H7 (cell line): Measurements from ENCODE around the gene AURKAIP1. TPM values are rescaled to one million over a fixed set of nuclear protein-coding genes. Genes with fewer than 3 reads are reported as not detected.
A peak's percentile ranks its signal among the peaks of the same experiment; 100 is the strongest.
"Not testable (repeated sequence)": the region's sequence is repeated elsewhere in the genome, so short reads cannot be mapped to it uniquely, and the experiment has no call there.

Experiments used
- DNase-seq: peaks from one replicate; pipeline ENCODE4 v3.0.0; 2012
- H3K27me3 ChIP-seq: 2 replicates; pipeline ENCODE4 v1.6.0; 2011; ENCODE audit warnings: mild to moderate bottlenecking, low read length; ENCODE audit not compliant: control insufficient read depth, insufficient read depth
- H3K36me3 ChIP-seq: replicated peaks from 2 replicates; pipeline ENCODE4 v1.5.1; 2011; ENCODE audit warnings: low read length; ENCODE audit not compliant: control insufficient read depth, insufficient read depth
- H3K4me3 ChIP-seq: 2 replicates; pipeline ENCODE4 v1.5.1; 2011; ENCODE audit warnings: low read depth, mild to moderate bottlenecking, control low read depth, low read length, moderate library complexity; ENCODE audit not compliant: insufficient read depth
- total RNA-seq: library from RNA; depleted of rRNA; stranded (reverse); fragments of >200 nt; shearing (Covaris generic); gene quantifications from 2 replicates; pipeline ENCODE4 v1.2.3, GENCODE V29; 2014

AURKAIP1 gene
- total RNA-seq, 1 experiment from 2014 or later = 320 TPM

GRCh38 chr1:1415751-1416150 lies 40.7 kb upstream of the AURKAIP1 start:
- Histone ChIP-seq H3K36me3 (no peaks in the 10 kb centered on the region), H3K27me3 (no peaks in the 10 kb centered on the region), H3K4me3 (no peak overlapping the region)
- peak; percentile 28 for DNase-seq

- H3K36me3 ChIP-seq, H3K4me3 ChIP-seq, DNase-seq, H3K27me3 ChIP-seq: not testable (repeated sequence)
These were observed 37.4 kb upstream of the AURKAIP1 start for GRCh38 chr1:1412311-1412902.

- Histone ChIP-seq H3K4me3 (no peak overlapping the region), H3K36me3 (no peaks in the 10 kb centered on the region; the same call in 1 of the 2 replicates), H3K27me3 (no peaks in the 10 kb centered on the region)
- peak; percentile 27 for DNase-seq
These were observed 36.6 kb upstream of the AURKAIP1 start for GRCh38 chr1:1411626-1412025.

DNA sequence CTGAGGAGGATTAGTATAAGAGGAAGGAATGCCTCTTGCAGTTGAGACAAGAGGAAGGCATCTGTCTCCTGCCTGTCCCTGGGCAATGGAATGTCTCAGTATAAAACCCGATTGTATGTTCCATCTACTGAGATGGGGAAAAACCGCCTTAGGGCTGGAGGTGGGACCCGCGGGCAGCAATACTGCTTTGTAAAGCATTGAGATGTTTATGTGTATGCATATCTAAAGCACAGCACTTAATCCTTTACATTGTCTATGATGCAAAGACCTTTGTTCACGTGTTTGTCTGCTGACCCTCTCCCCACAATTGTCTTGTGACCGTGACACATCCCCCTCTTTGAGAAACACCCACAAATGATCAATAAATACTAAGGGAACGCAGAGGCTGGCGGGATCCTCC lies 35.2 kb upstream of the AURKAIP1 start:
- not testable (repeated sequence) for H3K4me3 ChIP-seq, H3K36me3 ChIP-seq, H3K27me3 ChIP-seq, DNase-seq

DNA sequence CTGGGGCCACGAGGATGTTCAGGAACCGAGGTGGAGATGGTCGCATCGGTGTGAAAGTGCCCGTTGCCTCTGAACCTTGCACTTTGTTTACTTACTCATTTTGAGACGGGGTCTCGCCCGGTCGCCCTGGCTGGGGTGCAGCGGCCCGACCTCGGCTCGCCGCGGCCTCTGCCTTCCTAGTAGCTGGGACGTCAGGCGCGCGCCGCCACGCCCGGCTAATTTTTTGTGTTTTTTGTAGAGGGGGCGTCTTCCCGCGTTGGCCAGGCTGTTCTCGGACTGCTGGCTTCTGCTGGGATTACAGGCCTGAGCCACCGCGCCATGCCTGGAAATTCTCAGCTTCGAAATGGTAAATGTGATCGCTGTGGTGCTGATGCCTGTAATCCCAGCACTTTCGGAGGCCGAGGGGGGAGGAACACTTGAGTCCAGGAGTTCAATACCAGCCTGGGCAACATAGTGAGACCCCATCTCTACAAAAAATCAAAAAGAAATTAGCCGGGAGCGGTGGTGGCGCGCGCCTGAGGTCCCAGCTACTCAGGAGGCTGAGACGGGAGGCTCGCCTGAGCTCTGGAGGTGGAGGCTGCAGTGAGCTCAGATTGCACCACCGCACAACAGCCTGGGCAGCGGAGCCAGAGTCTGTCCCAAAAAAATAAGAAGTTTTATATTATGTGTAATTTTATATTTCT lies 32.8 kb upstream of the AURKAIP1 start:
- Histone ChIP-seq H3K36me3 (peaks cover 15% of the 10 kb centered on the region), H3K4me3 (peak overlapping the region; percentile 99), H3K27me3 (no peaks in the 10 kb centered on the region)
- DNase-seq = no peak

DNA sequence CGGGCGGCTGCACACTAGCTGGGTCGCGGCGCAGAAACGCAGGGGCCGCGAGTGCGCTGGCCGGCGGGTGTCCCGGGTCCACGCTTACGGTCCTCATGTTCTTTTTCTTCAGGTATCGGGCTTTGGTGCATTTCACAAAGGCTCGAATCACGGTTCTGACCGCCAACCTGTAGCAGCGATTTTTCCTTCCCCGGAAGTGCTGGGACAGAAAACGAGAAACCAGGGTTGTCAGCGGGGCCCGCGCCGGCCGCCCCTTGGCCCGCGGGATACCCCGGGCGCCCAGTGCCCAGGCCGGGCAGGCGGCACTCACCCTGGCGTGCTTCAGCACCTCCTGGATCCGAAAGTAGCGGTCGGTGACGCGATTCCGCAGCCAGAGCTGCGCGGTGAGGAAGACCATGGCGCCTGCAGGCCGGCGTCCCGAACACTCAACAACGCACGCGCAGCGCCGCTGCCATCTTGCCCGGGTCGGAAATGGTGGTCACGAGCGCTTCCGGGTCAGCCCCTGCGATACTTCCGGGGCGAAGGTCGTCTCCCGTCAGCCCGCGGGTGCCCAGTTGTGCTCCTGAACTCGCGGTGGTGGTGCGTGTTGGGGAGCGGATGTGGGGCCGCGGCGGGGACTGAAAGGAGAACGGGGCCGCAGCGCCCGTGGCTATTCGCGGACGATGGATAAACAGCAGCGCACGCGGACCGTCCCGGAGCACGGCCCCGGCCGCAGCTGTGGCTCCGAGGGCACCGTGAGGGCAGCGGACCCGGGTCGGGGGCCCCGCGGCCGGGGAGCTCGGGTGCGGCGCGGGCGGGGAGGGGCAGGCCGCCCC lies 32.0 kb upstream of the AURKAIP1 start, which contains the start of gene MRPL20:
TSS of gene MRPL20 (minus strand) at position 473 of the 815 bp plus-strand sequence. CDS start at position 397, 76 bp downstream.
- DNase-seq = peak; percentile 97
- Histone ChIP-seq H3K4me3 (peak within 1 kb of the TSS; percentile 99), H3K36me3 (peaks cover 16% of the 10 kb centered on the region)

GRCh38 chr1:1406101-1406820 lies 31.3 kb upstream of the AURKAIP1 start:
- peaks cover 22% of the 10 kb centered on the region for H3K36me3 ChIP-seq
- no peaks in the 10 kb centered on the region for H3K27me3 ChIP-seq
- peak; percentile 67 for DNase-seq
- H3K4me3 ChIP-seq = peak overlapping the region; percentile 99

More for the DNA sequence above, 32.0 kb upstream of the AURKAIP1 start, which contains the start of gene MRPL20:
- H3K27me3 ChIP-seq = no peaks in the 10 kb centered on the region

GRCh38 chr1:1403653-1404052 lies 28.6 kb upstream of the AURKAIP1 start:
- no peaks in the 10 kb centered on the region for H3K27me3 ChIP-seq
- DNase-seq = no peak
- no peak overlapping the region for H3K4me3 ChIP-seq
- H3K36me3 ChIP-seq = peaks cover 32% of the 10 kb centered on the region

DNA sequence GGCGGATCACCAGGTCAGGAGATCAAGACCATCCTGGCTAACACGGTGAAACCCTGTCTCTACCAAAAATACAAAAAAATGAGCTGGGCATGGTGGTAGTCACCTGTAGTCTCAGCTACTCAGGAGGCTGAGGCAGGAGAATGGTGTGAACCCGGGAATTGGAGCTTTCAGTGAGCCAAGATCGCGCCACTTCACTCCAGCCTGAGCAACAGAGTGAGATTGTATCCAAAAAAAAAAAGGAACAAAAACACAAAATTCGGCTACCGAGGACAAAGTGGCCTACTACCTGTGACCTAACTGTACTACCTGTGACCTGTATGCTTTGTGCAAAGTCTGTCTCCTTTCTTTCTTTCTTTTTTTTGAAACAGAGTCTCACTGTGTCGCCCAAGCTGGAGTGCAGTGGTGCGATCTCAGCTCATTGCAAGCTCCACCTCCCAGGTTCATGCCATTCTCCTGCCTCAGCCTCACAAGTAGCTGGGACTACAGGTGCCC lies 27.9 kb upstream of the AURKAIP1 start:
- H3K4me3 ChIP-seq, H3K27me3 ChIP-seq, DNase-seq: not testable (repeated sequence)
- peaks cover 33% of the 10 kb centered on the region for H3K36me3 ChIP-seq

DNA sequence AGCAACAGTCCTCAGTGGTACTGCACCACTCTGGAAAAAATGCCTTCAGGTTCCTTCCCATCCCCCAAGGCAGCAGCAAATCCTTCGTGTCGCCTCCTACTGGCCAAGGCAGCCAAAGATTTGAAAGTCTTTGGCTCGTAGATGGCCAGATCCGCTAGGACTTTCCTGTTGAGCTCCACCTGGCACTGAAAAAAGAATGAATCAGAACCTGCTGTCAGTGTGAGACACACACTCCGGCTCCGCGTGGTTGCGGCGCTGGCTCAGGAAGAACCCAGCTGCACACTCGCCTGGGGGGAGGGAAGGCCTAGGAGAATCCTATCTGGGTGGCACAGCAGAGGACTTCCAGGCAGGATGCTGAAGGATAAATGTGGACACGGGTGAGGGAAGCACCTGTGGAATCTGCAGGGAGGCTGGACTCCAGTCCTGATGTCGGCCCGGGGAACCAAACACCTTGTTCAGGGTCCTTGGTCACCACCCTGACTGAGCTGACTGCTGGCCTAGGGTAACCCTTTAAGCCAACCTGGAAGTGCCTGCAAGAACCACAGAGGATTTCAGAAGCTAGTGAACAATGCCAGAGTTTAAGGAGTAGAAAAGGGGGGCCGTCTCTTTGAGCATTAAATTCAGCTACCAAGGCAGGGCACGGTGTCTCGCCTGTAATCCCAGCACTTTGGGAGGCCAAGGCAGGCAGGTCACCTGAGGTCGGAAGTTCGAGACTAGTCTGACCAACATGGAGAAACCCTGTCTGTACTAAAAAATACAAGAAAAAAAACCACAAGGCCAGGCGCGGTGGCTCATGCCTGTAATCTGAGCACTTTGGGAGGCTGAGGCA lies 27.3 kb upstream of the AURKAIP1 start:
- Histone ChIP-seq H3K4me3 (no peak overlapping the region), H3K36me3 (peaks cover 40% of the 10 kb centered on the region), H3K27me3 (no peaks in the 10 kb centered on the region)
- peak; percentile 88 for DNase-seq

GRCh38 chr1:1401457-1402010 lies 26.5 kb upstream of the AURKAIP1 start:
- H3K4me3 ChIP-seq = no peak overlapping the region

GRCh38 chr1:1400576-1401456 lies 25.8 kb upstream of the AURKAIP1 start:
- peaks cover 44% of the 10 kb centered on the region for H3K36me3 ChIP-seq
- DNase-seq = peak; percentile 32

More at GRCh38 chr1:1401457-1402010, 26.5 kb upstream of the AURKAIP1 start:
- no peak for DNase-seq
- Histone ChIP-seq H3K36me3 (peaks cover 44% of the 10 kb centered on the region), H3K27me3 (no peaks in the 10 kb centered on the region)

More at GRCh38 chr1:1400576-1401456, 25.8 kb upstream of the AURKAIP1 start:
- Histone ChIP-seq H3K27me3 (no peaks in the 10 kb centered on the region), H3K4me3 (peak overlapping the region; percentile 98)
